GM23338 (cell line): ENCODE results near the gene CEP250. TPM values are rescaled to one million over a fixed set of nuclear protein-coding genes. Genes with fewer than 3 reads are reported as not detected.
A peak's percentile ranks its signal among the peaks of the same experiment; 100 is the strongest.

ENCODE experiments used
- ATAC-seq: fragments of 200-7000 bp; cut with Tn5 transposase; 3 replicates; pipeline ENCODE4 v1.9.1; 2020
- DNase-seq: peaks from one replicate; pipeline ENCODE4 v3.0.0-alpha.2; 2015; ENCODE audit warnings: low spot score
- H2AFZ ChIP-seq: fragments of 200-600 bp; sonication (generic); 2 replicates; pipeline ENCODE4 v1.8.0; 2016; ENCODE audit warnings: antibody characterized with exemption, mild to moderate bottlenecking, moderate library complexity
- H3F3A ChIP-seq: fragments of 200-600 bp; sonication (generic); replicated peaks from 2 replicates; pipeline ENCODE4 v1.8.0; 2017; ENCODE audit warnings: antibody characterized with exemption, mixed run types, low read depth
- H3K27ac ChIP-seq: fragments of 200-600 bp; sonication (generic); 2 replicates; pipeline ENCODE4 v1.6.1; 2016; ENCODE audit warnings: low read depth
- H3K27me3 ChIP-seq: fragments of 200-600 bp; sonication (generic); 2 replicates; pipeline ENCODE4 v1.8.0; 2016; ENCODE audit warnings: mild to moderate bottlenecking, mixed run types, moderate library complexity; ENCODE audit not compliant: insufficient read depth
- H3K36me3 ChIP-seq: fragments of 200-600 bp; sonication (generic); 2 replicates; pipeline ENCODE4 v1.8.0; 2016; ENCODE audit warnings: mild to moderate bottlenecking; ENCODE audit not compliant: insufficient read depth
- H3K4me1 ChIP-seq: fragments of 200-600 bp; sonication (generic); 2 replicates; pipeline ENCODE4 v1.8.0; 2016; ENCODE audit warnings: mild to moderate bottlenecking, moderate library complexity; ENCODE audit not compliant: insufficient read depth
- H3K4me2 ChIP-seq: fragments of 200-600 bp; sonication (generic); 2 replicates; pipeline ENCODE4 v1.7.1; 2017; ENCODE audit warnings: mixed run types
- H3K4me3 ChIP-seq: fragments of 200-600 bp; sonication (generic); 2 replicates; pipeline ENCODE4 v1.6.1; 2016; ENCODE audit warnings: mixed run types
- H3K79me2 ChIP-seq: fragments of 200-600 bp; sonication (generic); replicated peaks from 2 replicates; pipeline ENCODE4 v1.8.0; 2017; ENCODE audit warnings: mild to moderate bottlenecking; ENCODE audit not compliant: insufficient read depth
- H3K9me2 ChIP-seq: fragments of 200-600 bp; sonication (generic); 2 replicates; pipeline ENCODE4 v1.8.0; 2017; ENCODE audit not compliant: insufficient read depth
- H4K20me1 ChIP-seq: fragments of 200-600 bp; sonication (generic); replicated peaks from 2 replicates; pipeline ENCODE4 v1.8.0; 2017; ENCODE audit warnings: mild to moderate bottlenecking; ENCODE audit not compliant: insufficient read depth
- H3K27ac Mint-ChIP-seq: 2 replicates; pipeline ENCODE4 v1.8.0; 2020; ENCODE audit warnings: inconsistent platforms, mild to moderate bottlenecking, moderate library complexity, mixed read lengths
- H3K27me3 Mint-ChIP-seq: 3 replicates; pipeline ENCODE4 v1.8.0; 2022; ENCODE audit warnings: low read depth, mild to moderate bottlenecking, moderate library complexity, mixed read lengths, inconsistent platforms; ENCODE audit not compliant: insufficient read depth, poor library complexity
- H3K36me3 Mint-ChIP-seq: 3 replicates; pipeline ENCODE4 v1.8.0; 2021; ENCODE audit warnings: low read depth, mild to moderate bottlenecking, inconsistent platforms, moderate library complexity, mixed read lengths
- H3K4me1 Mint-ChIP-seq: 3 replicates; pipeline ENCODE4 v1.8.0; 2020; ENCODE audit warnings: mild to moderate bottlenecking, inconsistent platforms, mixed read lengths
- H3K4me3 Mint-ChIP-seq: 3 replicates; pipeline ENCODE4 v1.8.0; 2021; ENCODE audit warnings: moderate library complexity, mild to moderate bottlenecking, inconsistent platforms, mixed read lengths
- H3K9me3 Mint-ChIP-seq: 3 replicates; pipeline ENCODE4 v1.8.0; 2020; ENCODE audit warnings: moderate library complexity, mild to moderate bottlenecking, inconsistent platforms, mixed read lengths
- ETS1 ChIP-seq: IDR thresholded peaks from 2 replicates; pipeline ENCODE4 v1.6.1; 2016; ENCODE audit warnings: antibody characterized with exemption
- EZH2phosphoT487 ChIP-seq: fragments of 200-600 bp; sonication (generic); IDR thresholded peaks from one replicate; pipeline ENCODE4 v1.8.1; 2018; ENCODE audit warnings: antibody characterized with exemption; ENCODE audit not compliant: unreplicated experiment
- NANOG ChIP-seq: IDR thresholded peaks from 2 replicates; pipeline ENCODE4 v1.6.1; 2016; ENCODE audit warnings: antibody characterized with exemption, borderline replicate concordance
- STAT1 ChIP-seq: IDR thresholded peaks from one replicate; pipeline ENCODE4 v1.6.1; 2016; ENCODE audit warnings: antibody characterized with exemption; ENCODE audit not compliant: unreplicated experiment
- polyA plus RNA-seq: library from polyadenylated mRNA; unstranded; fragments of >200 nt; fragmentation: Nextera tagmentation; extraction: Ambion mirVana; gene quantifications from 2 replicates; pipeline ENCODE4 v1.2.1, GENCODE V29; 2016
- total RNA-seq: library from RNA; depleted of rRNA; stranded (reverse); fragments of >200 nt; shearing (Covaris generic); gene quantifications from 2 replicates; pipeline ENCODE4 v1.2.3, GENCODE V29; 2014
- TF ChIP-seq, protein P1 (sequence below), 2 experiments: fragments of 200-600 bp in 1 of 2; sonication (generic) in 1 of 2; conservative IDR thresholded peaks; 2 replicates each; pipeline versions ENCODE4 v1.5.1 to v1.6.1; 2016 to 2017; ENCODE audit warnings: antibody characterized with exemption in 2 of 2, low read depth in 2 of 2, mild to moderate bottlenecking in 2 of 2, moderate library complexity in 1 of 2

The CEP250 gene
- total and polyA plus RNA-seq, 2 experiments from 2014 or later, result 28.0 to 29.1 TPM

GRCh38 chr20:35560541-35560940 lies 105.1 kb downstream of the CEP250 start:
- Histone ChIP-seq H3K79me2 (no peaks in the 10 kb centered on the region), H3F3A (no peaks in the 10 kb centered on the region), H3K4me2 (no peak overlapping the region), H3K27me3 (no peaks in the 10 kb centered on the region), H3K4me3 (no peak overlapping the region), H2AFZ (no peak overlapping the region), H3K36me3 (no peaks in the 10 kb centered on the region), H3K9me2 (no peaks in the 10 kb centered on the region), H3K4me1 (peaks cover 3% of the 10 kb centered on the region; the same call in 1 of the 2 replicates), H3K27ac (no peak overlapping the region), H4K20me1 (no peaks in the 10 kb centered on the region)
- Mint-ChIP-seq H3K9me3 (no peaks in the 10 kb centered on the region; the same call in 2 of the 3 replicates), H3K4me1 (peaks cover 20% of the 10 kb centered on the region), H3K4me3 (no peak overlapping the region), H3K27me3 (peaks cover 9% of the 10 kb centered on the region), H3K36me3 (peaks cover 15% of the 10 kb centered on the region), H3K27ac (no peak overlapping the region)
- DNase-seq (no peak), ATAC-seq (no peak)
- no peak for TF ChIP-seq STAT1
- TF ChIP-seq, protein P1, sequence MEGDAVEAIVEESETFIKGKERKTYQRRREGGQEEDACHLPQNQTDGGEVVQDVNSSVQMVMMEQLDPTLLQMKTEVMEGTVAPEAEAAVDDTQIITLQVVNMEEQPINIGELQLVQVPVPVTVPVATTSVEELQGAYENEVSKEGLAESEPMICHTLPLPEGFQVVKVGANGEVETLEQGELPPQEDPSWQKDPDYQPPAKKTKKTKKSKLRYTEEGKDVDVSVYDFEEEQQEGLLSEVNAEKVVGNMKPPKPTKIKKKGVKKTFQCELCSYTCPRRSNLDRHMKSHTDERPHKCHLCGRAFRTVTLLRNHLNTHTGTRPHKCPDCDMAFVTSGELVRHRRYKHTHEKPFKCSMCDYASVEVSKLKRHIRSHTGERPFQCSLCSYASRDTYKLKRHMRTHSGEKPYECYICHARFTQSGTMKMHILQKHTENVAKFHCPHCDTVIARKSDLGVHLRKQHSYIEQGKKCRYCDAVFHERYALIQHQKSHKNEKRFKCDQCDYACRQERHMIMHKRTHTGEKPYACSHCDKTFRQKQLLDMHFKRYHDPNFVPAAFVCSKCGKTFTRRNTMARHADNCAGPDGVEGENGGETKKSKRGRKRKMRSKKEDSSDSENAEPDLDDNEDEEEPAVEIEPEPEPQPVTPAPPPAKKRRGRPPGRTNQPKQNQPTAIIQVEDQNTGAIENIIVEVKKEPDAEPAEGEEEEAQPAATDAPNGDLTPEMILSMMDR (conservative IDR thresholded peaks at IDR 0.05; ENCODE audit: low read depth in 2 of 2), result no peak

GRCh38 chr20:35561268-35561667 lies 105.9 kb downstream of the CEP250 start:
- peak; percentile 85 for ATAC-seq
- H3K4me3 Mint-ChIP-seq, result no peak overlapping the region
- peaks cover 13% of the 10 kb centered on the region for H3K36me3 Mint-ChIP-seq
- Histone ChIP-seq H2AFZ (no peak overlapping the region), H3K27ac (no peak overlapping the region), H3F3A (no peaks in the 10 kb centered on the region), H3K9me2 (no peaks in the 10 kb centered on the region), H3K27me3 (no peaks in the 10 kb centered on the region), H3K4me3 (no peak overlapping the region), H3K79me2 (no peaks in the 10 kb centered on the region), H3K36me3 (no peaks in the 10 kb centered on the region), H3K4me2 (no peak overlapping the region), H3K4me1 (peaks cover 3% of the 10 kb centered on the region; the same call in 1 of the 2 replicates), H4K20me1 (no peaks in the 10 kb centered on the region)
- peaks cover 20% of the 10 kb centered on the region for H3K4me1 Mint-ChIP-seq
- H3K27ac Mint-ChIP-seq, result no peak overlapping the region
- peaks cover 9% of the 10 kb centered on the region for H3K27me3 Mint-ChIP-seq
- H3K9me3 Mint-ChIP-seq, result no peaks in the 10 kb centered on the region; the same call in 2 of the 3 replicates
- TF ChIP-seq, protein P1 (conservative IDR thresholded peaks at IDR 0.05; ENCODE audit: low read depth in 2 of 2), result peak; percentile 46 to 76
- TF ChIP-seq NANOG (no peak), ETS1 (no peak), EZH2phosphoT487 (no peak)
- DNase-seq, result peak; percentile 78
